Astrocyte of the cerebellum (primary cell): ENCODE measurements around the gene FGFR3.

ENCODE experiments used
- DNase-seq: peaks from one replicate; pipeline ENCODE4 v3.0.0-alpha.2; 2011; ENCODE audit warnings: low read depth
- H3K4me3 ChIP-seq: 2 replicates; pipeline ENCODE4 v1.5.1; 2011; ENCODE audit warnings: mild to moderate bottlenecking, low read depth, low read length, moderate library complexity
- CTCF ChIP-seq: IDR thresholded peaks from 2 replicates; pipeline ENCODE4 v1.5.1; 2012; ENCODE audit warnings: low read length, low read depth, moderate library complexity, mild to moderate bottlenecking; ENCODE audit errors: missing control alignments
- in situ Hi-C: cut with HindIII; loops from 2 replicates; pipeline ENCODE4 v1.10.0; 2017; ENCODE audit warnings: low sequenced_read_pairs

Gene FGFR3

GRCh38 chr4:1768367-1769034 is 24.6 kb upstream of the FGFR3 start:
- DNase-seq, result no peak
- TF ChIP-seq CTCF, result no peak
- H3K4me3 ChIP-seq, result no peak overlapping the region
- in situ Hi-C loops, result no loop called here

GRCh38 chr4:1769692-1770091 is 23.4 kb upstream of the FGFR3 start:
- TF ChIP-seq CTCF, result no peak
- no peak overlapping the region for H3K4me3 ChIP-seq
- in situ Hi-C loops, result no loop called here
- no peak for DNase-seq

GRCh38 chr4:1770245-1770644 is 22.8 kb upstream of the FGFR3 start:
- TF ChIP-seq CTCF, result no peak
- H3K4me3 ChIP-seq, result no peak overlapping the region
- in situ Hi-C loops, result no loop called here
- DNase-seq, result no peak

- in situ Hi-C loops, result no loop called here
- no peak overlapping the region for H3K4me3 ChIP-seq
- no peak for TF ChIP-seq CTCF
- DNase-seq, result no peak
These were observed 22.3 kb upstream of the FGFR3 start for GRCh38 chr4:1770791-1771231.

GRCh38 chr4:1771555-1772305 is 21.4 kb upstream of the FGFR3 start:
- DNase-seq, result no peak
- no peak overlapping the region for H3K4me3 ChIP-seq
- in situ Hi-C loops, result no loop called here
- no peak for TF ChIP-seq CTCF

- no peak overlapping the region for H3K4me3 ChIP-seq
- in situ Hi-C loops, result no loop called here
- no peak for DNase-seq
- no peak for TF ChIP-seq CTCF
These were observed 20.1 kb upstream of the FGFR3 start for GRCh38 chr4:1772853-1773538.
